Stimulated activated CD4-positive, alpha-beta T cell treated with anti-CD3 and anti-CD28 coated beads, Interleukin-12 subunit alpha, Interleukin-12 subunit beta, amount 100 ng/mL, for 24 hours (primary cell): Measurements from ENCODE around the gene MRTO4.
A peak's percentile ranks its signal among the peaks of the same experiment; 100 is the strongest.
"Not testable (repeated sequence)": the region's sequence is repeated elsewhere in the genome, so short reads cannot be mapped to it uniquely, and the experiment has no call there.

Experiments
- DNase-seq, 2 experiments: peaks; one replicate each; pipeline ENCODE4 v3.0.0-alpha.2; 2020; ENCODE audit warnings: low read depth in 2 of 2

Gene MRTO4

DNA sequence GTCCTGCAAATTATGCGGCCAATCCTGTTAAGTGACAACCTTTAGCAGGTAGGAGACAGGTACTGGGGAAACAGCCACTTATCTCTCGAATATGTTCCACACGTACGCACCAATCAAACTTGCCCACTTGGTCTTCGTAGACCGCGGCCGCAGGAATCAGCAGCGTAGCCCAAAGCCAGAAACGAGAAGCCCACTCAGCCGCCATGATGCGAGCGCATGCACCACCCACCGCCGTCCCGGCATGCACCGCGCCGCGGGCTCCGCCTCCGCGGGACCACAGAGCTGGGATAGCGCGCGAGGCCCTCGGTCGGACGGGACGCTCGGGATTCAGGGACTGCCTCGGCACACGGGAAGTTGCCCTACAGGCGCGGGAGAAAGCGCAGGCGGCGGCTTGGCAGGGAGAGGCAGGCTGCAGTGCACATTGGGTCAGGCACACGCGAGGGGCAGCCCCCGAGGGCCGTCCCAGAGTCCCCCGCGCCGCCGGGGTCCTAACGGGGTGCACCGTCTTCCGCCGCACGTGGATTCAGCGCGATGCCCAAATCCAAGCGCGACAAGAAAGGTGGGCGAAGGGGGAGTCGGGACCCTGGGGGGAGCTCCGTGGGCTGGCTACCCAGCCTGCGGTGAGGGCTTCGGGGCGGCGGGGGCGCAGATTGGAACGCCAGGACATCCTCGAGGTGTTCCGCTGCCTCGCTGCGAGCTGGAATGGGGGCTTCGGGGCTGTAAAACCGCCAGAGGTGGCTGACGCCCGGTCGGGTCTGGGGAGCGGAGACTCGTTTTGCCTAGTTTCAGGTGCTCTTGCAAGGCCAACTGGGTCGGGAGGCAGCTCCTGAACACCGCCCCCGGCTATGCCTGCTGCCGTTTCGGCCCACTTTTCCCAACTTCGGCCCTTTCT is at the start of gene MRTO4, which contains the start of gene EMC1:
Gene MRTO4 (plus strand): TSS at position 501 of the 892 bp plus-strand sequence. CDS start 31 bp downstream, at position 532.
Gene EMC1 (minus strand): TSS at position 220 of the 892 bp plus-strand sequence. CDS start 15 bp downstream, at position 205.
- peak; percentile 81 to 91 for DNase-seq

GRCh38 chr1:19202396-19202795 is 49.2 kb upstream of the MRTO4 start:
- no peak for DNase-seq

GRCh38 chr1:19203440-19203839 is 48.2 kb upstream of the MRTO4 start:
- no peak for DNase-seq

DNA sequence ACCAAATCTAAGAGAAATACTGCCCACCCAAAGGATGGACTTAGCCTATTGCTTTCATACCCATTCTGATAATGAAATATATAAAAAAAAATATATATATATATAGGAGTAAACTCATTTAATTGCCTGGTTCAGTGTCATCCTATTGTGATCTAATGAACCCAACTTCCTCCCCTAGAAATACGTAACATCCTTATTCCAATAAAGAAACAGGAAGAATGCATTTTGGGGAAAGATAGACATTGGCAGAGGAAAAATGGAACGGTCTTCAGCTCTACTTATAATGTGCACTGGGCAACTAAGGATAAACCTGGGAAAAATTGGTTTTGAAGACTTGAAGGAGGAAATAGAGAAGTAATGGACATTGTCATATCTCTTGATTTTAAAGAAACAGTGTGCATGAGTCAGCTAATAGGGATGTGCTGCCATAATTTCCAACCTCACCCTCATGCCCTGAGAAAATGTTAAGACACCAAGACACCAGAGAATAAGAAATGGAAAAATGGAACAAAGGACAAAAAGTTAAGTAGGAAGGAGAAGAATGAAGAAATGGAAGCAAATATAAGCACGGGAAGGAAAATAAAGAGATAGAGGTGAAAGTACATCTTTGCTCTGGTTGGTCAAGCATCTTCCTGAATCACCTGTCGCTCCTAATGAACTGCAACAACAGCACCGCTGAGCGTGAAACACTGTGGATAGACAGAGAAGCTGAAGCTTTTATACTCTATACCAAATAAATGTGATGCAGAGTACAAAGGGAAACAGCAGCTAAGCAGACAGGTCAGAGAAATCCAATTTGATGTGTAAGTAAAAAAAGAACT is 46.9 kb upstream of the MRTO4 start:
- DNase-seq = no peak

GRCh38 chr1:19205403-19205802 is 46.2 kb upstream of the MRTO4 start:
- no peak for DNase-seq

- no peak for DNase-seq
Observed at GRCh38 chr1:19205845-19206244, 45.8 kb upstream of the MRTO4 start.

GRCh38 chr1:19206947-19207346 is 44.7 kb upstream of the MRTO4 start:
- DNase-seq = no peak

DNA sequence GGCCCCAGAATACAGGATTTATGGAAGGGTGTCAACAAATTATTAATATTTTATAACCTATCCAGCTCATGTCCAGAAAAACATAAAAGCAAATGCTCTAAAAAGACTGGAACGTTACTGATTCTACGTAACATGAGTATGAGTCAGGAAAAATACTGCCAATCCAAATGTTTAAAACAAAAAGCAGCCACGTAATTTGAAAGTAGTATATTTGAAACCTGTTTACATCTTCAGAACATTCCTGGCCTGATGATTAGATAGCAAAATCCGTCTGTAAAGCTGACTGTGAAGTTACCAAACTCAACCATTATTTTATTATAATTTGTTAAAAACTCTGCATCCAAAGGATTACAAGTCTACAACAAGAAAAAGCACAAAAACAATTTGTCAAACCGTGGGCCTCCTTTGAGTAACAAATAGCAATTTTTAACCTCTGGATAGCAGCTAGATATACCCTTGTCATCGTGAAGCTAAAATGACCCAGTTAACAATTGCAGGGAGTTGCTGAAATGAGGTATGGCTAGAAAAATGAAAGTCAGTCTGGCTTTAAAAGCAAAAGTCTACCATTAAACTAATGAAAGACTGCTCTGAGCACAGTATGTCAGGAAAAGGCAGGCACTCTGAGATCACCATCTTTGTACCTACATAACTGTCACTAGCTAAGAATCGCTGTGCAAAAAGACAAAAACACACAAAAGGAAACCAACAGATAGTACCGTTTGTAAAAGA is 42.7 kb upstream of the MRTO4 start:
- no peak for DNase-seq

DNA sequence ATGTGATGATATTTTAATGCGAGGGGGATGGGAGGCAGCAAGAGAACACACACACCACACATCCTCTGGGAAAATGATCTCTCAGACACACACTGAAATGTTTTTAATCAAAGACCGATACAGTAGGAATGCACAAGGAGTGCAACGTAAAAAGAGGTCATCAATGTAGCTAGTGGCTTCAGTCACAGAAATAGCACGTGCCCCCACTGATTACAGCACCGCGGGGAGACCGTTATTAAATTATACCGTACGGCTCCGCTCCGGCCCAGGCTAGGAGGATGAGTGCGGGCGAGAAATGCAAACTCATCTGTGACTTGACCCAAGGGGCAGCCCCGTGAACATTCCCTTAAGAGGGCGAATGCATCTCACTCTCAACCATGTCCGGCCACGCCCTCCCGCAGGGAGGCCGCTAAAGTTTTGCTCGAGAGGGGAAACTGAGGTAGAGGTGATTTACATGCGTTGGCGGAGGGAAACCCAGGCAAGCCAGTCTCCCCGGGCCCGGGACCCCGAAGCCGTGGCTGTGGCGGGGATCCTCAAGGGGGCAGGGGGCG is 42.1 kb upstream of the MRTO4 start:
- DNase-seq = peak; percentile 48 to 68

GRCh38 chr1:19209990-19210771 is 41.4 kb upstream of the MRTO4 start, which contains the start of gene UBR4:
UBR4 (minus strand) TSS chr1:19210266; CDS start chr1:19210248, 18 bp downstream.
- peak; percentile 97 for DNase-seq

GRCh38 chr1:19210772-19211549 is 40.6 kb upstream of the MRTO4 start:
- no peak for DNase-seq

DNA sequence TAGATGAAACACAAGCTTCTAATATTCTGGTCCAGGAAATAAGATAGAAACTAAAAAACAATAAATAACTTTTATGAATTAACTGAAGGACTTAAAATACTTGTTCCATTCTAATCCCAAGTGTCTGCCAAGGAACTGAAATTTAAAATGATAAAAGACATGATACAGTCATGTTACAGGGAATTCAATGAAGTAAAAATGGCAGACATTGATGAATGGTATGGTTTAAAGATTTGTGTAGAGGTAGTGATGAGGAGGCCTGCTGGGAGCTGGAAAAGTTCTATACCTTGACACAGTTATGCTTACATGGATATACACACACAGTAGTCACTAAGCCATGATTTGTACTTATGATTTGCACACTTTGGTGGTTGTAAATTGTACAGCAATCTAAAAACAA is 39.4 kb upstream of the MRTO4 start:
- no peak for DNase-seq

DNA sequence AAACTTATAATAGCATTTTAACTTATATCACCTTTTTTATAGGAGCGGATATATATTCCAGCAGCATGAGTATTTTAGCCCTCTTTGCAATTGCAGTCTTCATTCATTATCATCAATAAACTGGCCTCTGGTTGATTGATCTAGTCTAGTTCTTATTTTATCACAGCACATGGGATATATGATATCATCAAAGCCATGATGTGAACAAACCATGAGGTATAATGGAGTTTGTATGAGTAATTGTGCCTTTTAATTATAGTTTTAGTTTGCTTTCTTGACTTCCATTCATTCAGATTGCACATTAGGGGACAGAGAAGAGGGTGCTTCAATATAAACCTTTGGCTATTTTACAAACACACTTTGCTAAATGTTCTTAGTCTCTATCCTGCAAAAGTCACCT is 38.0 kb upstream of the MRTO4 start:
- DNase-seq = no peak

- not testable (repeated sequence) for DNase-seq
Observed at GRCh38 chr1:19216585-19216984, 35.0 kb upstream of the MRTO4 start.

- DNase-seq = no peak
Observed at GRCh38 chr1:19219451-19219850, 32.2 kb upstream of the MRTO4 start.

DNA sequence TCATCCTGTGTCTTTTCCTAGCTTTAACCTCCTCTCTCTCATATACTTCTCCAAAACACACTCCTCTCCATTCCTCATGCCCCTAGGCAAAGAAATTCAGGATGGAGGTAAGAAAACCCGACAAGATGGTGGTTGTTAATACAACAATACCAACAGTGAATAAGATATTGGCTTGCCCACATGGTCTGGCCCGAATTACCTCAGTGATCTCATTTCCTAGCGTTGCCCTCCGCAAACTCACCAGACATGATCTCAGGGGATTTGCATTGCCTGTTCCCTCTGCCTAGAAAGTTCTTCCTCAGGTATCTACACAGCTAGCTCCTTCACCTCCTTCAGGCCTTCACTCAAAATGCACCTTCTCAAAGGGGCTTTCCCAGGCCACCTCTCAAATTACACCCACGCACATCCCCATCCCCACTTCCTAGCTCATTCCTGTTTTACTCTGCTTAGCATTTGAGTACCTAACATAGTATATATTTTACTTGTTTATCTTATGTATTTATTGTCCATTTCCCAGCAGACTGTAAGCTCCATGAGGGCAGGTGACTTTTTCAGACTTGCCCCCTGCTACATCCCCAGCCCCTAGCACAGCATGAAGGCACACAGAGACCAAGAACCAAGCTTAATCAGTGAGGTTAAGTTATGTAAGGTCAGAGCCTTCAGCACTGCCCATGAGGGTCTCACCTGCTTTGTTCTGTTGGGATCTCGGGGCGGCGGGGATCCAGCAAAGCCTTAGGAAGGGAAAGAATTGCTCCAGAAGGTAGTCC is 31.3 kb upstream of the MRTO4 start:
- no peak for DNase-seq

- no peak for DNase-seq
Observed at GRCh38 chr1:19220991-19221390, 30.6 kb upstream of the MRTO4 start.

DNA sequence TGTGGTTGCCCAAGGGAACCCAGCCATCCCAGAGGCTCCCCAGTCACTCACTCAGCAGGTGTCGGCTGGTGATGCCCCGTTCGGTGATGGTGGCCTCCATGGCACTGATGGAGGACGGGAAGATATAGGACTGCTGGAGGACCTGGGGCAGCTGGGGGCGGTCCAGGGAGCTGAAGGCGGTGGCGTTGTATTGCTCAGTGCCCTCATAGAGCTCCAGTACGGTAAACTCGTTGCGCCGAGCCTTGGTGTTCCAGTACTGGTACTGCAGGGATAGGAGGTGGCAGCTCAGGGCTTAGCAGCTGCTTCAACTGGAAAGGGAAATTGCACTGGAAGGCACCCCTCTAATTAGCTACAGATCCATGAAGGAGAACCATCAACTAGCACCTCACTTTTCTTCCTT is 29.0 kb upstream of the MRTO4 start:
- DNase-seq = no peak
